OCI-LY7 (cell line): ENCODE results near the gene PDE4A. TPM values are rescaled to one million over a fixed set of nuclear protein-coding genes. Genes with fewer than 3 reads are reported as not detected.
A peak's percentile ranks its signal among the peaks of the same experiment; 100 is the strongest.

ENCODE experiments used
- BruUV-seq: library from RNA; stranded (reverse); fragments of 400-500 nt; replicated peaks from 2 replicates; lab custom pipeline; 2021; lab: Mats Ljungman, UMichigan
- CTCF ChIA-PET: fragments of 300-600 bp; sonication (Branson Sonifier 250); formaldehyde crosslinking; loops from one replicate; lab custom pipeline; 2022; ENCODE audit warnings: antibody characterized with exemption; ENCODE audit not compliant: unreplicated experiment; lab: Charles Lee
- POLR2A ChIA-PET: fragments of 300-600 bp; sonication (Branson Sonifier 250); formaldehyde crosslinking; loops from one replicate; lab custom pipeline; 2022; ENCODE audit warnings: antibody characterized with exemption; lab: Charles Lee
- DNase-seq: peaks from one replicate; pipeline ENCODE4 v3.0.0-alpha.2; 2015; ENCODE audit warnings: low spot score
- H2AFZ ChIP-seq: fragments of 200-600 bp; sonication (generic), shearing (Covaris generic); 2 replicates; pipeline ENCODE4 v1.6.1; 2014; ENCODE audit warnings: mild to moderate bottlenecking, antibody characterized with exemption, low read length, moderate library complexity
- H3K27ac ChIP-seq: fragments of 200-600 bp; sonication (generic); 2 replicates; pipeline ENCODE4 v1.5.1; 2014; ENCODE audit warnings: mixed run types, low read depth, mild to moderate bottlenecking, moderate library complexity, low read length, inconsistent platforms; ENCODE audit not compliant: poor library complexity, severe bottlenecking
- H3K36me3 ChIP-seq: fragments of 200-600 bp; sonication (generic); 2 replicates; pipeline ENCODE4 v1.6.1; 2014; ENCODE audit warnings: mild to moderate bottlenecking, antibody characterized with exemption, low read length, moderate library complexity, mixed read lengths; ENCODE audit not compliant: insufficient read depth
- H3K4me1 ChIP-seq: fragments of 200-600 bp; sonication (generic); 2 replicates; pipeline ENCODE4 v1.5.1; 2014; ENCODE audit warnings: mild to moderate bottlenecking, low read length; ENCODE audit not compliant: insufficient read depth, poor library complexity, severe bottlenecking
- H3K4me2 ChIP-seq: fragments of 200-600 bp; sonication (generic); 2 replicates; pipeline ENCODE4 v1.6.1; 2014; ENCODE audit warnings: mild to moderate bottlenecking, low read length
- H3K4me3 ChIP-seq: fragments of 200-600 bp; sonication (generic); 2 replicates; pipeline ENCODE4 v1.5.1; 2014; ENCODE audit warnings: mild to moderate bottlenecking, low read depth, low read length; ENCODE audit not compliant: poor library complexity, severe bottlenecking
- H3K79me2 ChIP-seq: fragments of 200-600 bp; sonication (generic); 2 replicates; pipeline ENCODE4 v1.6.1; 2016; ENCODE audit warnings: low read depth, mild to moderate bottlenecking, low read length, moderate library complexity, mixed read lengths; ENCODE audit not compliant: insufficient read depth
- H3K9me2 ChIP-seq: fragments of 200-600 bp; sonication (generic); 2 replicates; pipeline ENCODE4 v1.6.1; 2016; ENCODE audit warnings: mild to moderate bottlenecking, low read length, mixed read lengths; ENCODE audit not compliant: insufficient read depth
- H3K9me3 ChIP-seq: fragments of 200-600 bp; sonication (generic); 2 replicates; pipeline ENCODE4 v1.6.1; 2014; ENCODE audit warnings: mild to moderate bottlenecking, mixed run types, low read length, mixed read lengths
- H4K20me1 ChIP-seq: fragments of 200-600 bp; sonication (generic); 2 replicates; pipeline ENCODE4 v1.6.1; 2014; ENCODE audit warnings: mild to moderate bottlenecking, antibody characterized with exemption, low read length, moderate library complexity, mixed read lengths; ENCODE audit not compliant: insufficient read depth
- EZH2phosphoT487 ChIP-seq: fragments of 200-600 bp; sonication (generic); IDR thresholded peaks from 2 replicates; pipeline ENCODE4 v1.6.1; 2018; ENCODE audit warnings: low read depth, borderline replicate concordance, mild to moderate bottlenecking, mixed run types, antibody characterized with exemption, low read length, moderate library complexity, mixed read lengths
- intact Hi-C: fragments of 100-400 bp; cut with micrococcal nuclease; formaldehyde crosslinking; loops from one replicate; pipeline ENCODE4 v1.10.0; 2022; ENCODE audit not compliant: unreplicated experiment
- total RNA-seq, 2 experiments: library from RNA; depleted of rRNA in 1 of 2; stranded (reverse); fragments of >200 nt in 1 of 2; shearing (Covaris generic) in 1 of 2; gene quantifications; 2 replicates each; pipeline ENCODE4 v1.2.3, GENCODE V29; 2014 to 2022
- TF ChIP-seq, protein P1 (sequence below): fragments of 200-600 bp; sonication (generic); conservative IDR thresholded peaks from 2 replicates; pipeline ENCODE4 v1.5.1; 2014; ENCODE audit warnings: mild to moderate bottlenecking, antibody characterized with exemption, low read length, moderate library complexity, mixed read lengths

The PDE4A gene
- total RNA-seq, 2 experiments from 2014 or later = 16.4 to 45.1 TPM

GRCh38 chr19:10422846-10423245 is 2.5 kb downstream of the PDE4A start:
- ChIA-PET POLR2A (interaction anchor here (0.6 to 1.9 kb wide), 3 partner anchors 10 to 47 kb away, joined by 3 to 6 read pairs (median 3); partner anchors contain the start of gene CDC37), CTCF (no interaction called here)
- H2AFZ ChIP-seq = no peak overlapping the region
- TF ChIP-seq, protein P1, sequence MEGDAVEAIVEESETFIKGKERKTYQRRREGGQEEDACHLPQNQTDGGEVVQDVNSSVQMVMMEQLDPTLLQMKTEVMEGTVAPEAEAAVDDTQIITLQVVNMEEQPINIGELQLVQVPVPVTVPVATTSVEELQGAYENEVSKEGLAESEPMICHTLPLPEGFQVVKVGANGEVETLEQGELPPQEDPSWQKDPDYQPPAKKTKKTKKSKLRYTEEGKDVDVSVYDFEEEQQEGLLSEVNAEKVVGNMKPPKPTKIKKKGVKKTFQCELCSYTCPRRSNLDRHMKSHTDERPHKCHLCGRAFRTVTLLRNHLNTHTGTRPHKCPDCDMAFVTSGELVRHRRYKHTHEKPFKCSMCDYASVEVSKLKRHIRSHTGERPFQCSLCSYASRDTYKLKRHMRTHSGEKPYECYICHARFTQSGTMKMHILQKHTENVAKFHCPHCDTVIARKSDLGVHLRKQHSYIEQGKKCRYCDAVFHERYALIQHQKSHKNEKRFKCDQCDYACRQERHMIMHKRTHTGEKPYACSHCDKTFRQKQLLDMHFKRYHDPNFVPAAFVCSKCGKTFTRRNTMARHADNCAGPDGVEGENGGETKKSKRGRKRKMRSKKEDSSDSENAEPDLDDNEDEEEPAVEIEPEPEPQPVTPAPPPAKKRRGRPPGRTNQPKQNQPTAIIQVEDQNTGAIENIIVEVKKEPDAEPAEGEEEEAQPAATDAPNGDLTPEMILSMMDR = no peak
- no peak for TF ChIP-seq EZH2phosphoT487
- no peaks in the 10 kb centered on the region for H3K9me3 ChIP-seq
- no peaks in the 10 kb centered on the region for H3K9me2 ChIP-seq
- BruUV-seq = no TSS peak
- intact Hi-C loops = loop anchor here (2.0 kb wide), 1 partner anchor 14 kb away; no protein-coding TSS in a partner anchor
- H3K79me2 ChIP-seq = peaks cover 85% of the 10 kb centered on the region
- H3K4me2 ChIP-seq = peak overlapping the region; percentile 84
- peak overlapping the region; percentile 76 for H3K4me3 ChIP-seq
- H3K4me1 ChIP-seq = peaks cover 63% of the 10 kb centered on the region
- peaks cover 6% of the 10 kb centered on the region; the same call in 1 of the 2 replicates for H3K36me3 ChIP-seq
- H3K27ac ChIP-seq = peak overlapping the region; percentile 100
- H4K20me1 ChIP-seq = peaks cover 13% of the 10 kb centered on the region
- DNase-seq = no peak

DNA sequence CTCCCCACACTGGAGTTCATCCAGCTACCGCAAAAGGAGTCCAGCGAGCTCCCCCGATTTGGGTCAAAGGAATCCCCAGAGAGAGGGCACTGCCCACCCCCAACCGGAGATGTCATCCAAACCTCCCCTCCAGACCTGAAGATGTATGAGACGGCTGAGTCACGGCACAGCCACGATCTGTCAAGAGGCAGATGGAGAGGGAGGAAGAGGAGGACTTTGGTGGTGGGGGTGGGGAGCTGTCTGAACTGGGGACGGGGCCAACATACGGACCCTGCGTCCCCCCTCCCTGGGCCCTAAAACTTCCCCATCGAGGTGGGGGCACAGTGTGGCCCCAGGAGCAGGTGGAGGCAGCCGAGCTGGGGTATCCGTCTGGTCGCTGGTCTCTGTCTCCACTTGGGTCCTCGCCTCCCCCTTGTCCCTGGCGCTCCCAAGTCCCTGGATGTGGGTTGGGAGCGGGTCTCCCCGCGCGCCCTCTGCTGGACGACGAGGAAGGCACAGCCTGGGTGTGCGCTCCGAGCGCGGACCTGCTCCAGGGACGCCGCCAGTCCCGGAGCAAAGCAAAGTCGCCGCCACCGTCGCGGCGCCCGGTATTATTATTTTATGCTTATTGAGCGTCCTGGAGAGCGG is 3.8 kb downstream of the PDE4A start:
- no peak for TF ChIP-seq EZH2phosphoT487
- TF ChIP-seq, protein P1 = peak; percentile 92
- CTCF ChIA-PET = interaction anchor here (0.5 to 0.9 kb wide), 3 partner anchors 10 to 15 kb away, joined by 3 read pairs; no protein-coding TSS in a partner anchor
- Histone ChIP-seq H3K4me2 (peak overlapping the region; percentile 84), H3K9me3 (no peaks in the 10 kb centered on the region), H3K27ac (peak overlapping the region; percentile 8), H3K9me2 (no peaks in the 10 kb centered on the region), H3K79me2 (peaks cover 84% of the 10 kb centered on the region), H3K4me3 (peak overlapping the region; percentile 65), H3K4me1 (peaks cover 70% of the 10 kb centered on the region), H3K36me3 (no peaks in the 10 kb centered on the region), H2AFZ (no peak overlapping the region), H4K20me1 (peaks cover 22% of the 10 kb centered on the region)
- DNase-seq = peak; percentile 74
- POLR2A ChIA-PET = interaction anchor here (1.3 to 1.4 kb wide), 2 partner anchors 11 to 21 kb away, joined by 3 to 4 read pairs; partner anchors contain the start of gene CDC37
- intact Hi-C loops = no loop called here
- no TSS peak for BruUV-seq
